ENCODE measurements around the gene CRYBG3.

Gene CRYBG3

GRCh38 chr3:97839944-97840343 lies 18.1 kb downstream of the CRYBG3 start:
- no peak for DNase-seq

DNA sequence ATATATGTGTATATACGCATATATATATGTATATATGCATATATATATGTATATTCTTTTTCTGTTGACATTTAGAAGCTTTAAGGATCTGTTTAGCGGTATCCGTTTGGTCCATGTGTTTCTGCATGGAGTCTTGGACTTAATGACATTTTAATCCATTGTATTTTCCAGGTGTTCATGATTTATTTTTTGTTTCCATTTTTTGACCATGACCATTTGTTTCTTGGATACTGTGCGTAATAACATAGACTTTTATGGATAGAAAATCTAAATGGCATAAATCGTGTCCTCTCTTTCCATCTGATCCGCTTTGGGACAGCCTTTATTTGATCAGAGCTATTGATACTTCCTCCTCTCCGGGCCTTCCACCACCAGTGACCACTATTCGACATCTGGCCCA lies 19.5 kb downstream of the CRYBG3 start:
- no peak for DNase-seq

DNA sequence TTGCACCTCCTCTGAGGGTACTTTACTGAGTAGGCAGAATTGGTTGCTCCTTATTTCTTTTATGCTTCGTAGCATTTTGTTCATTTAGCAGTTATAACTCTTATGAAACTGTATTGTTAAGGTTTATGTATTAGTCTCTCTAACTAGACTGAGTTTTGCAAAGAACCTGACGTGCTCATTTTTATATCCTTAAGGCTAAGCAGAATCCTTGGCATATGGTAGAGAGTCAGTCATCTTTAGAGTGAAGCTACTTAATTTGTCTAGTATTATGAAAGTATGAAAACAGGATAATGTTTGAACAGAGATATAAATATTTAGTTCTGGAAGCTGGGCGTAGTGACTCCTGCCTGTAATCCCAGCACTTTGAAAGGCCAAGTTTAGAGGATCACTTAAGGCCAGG lies 20.1 kb downstream of the CRYBG3 start:
- DNase-seq: no peak

GRCh38 chr3:97848779-97849178 lies 27.0 kb downstream of the CRYBG3 start:
- no peak for DNase-seq

- no peak for DNase-seq
Measured at GRCh38 chr3:97857401-97857800, 35.6 kb downstream of the CRYBG3 start.

- DNase-seq: no peak
Measured at GRCh38 chr3:97860364-97860763, 38.6 kb downstream of the CRYBG3 start.

- no peak for DNase-seq
Measured at GRCh38 chr3:97862582-97862981, 40.8 kb downstream of the CRYBG3 start.

- DNase-seq: no peak
Measured at GRCh38 chr3:97863031-97863430, 41.2 kb downstream of the CRYBG3 start.

- DNase-seq: no peak
Measured at GRCh38 chr3:97863775-97864174, 42.0 kb downstream of the CRYBG3 start.

GRCh38 chr3:97871186-97871585 lies 49.4 kb downstream of the CRYBG3 start:
- DNase-seq: no peak

DNA sequence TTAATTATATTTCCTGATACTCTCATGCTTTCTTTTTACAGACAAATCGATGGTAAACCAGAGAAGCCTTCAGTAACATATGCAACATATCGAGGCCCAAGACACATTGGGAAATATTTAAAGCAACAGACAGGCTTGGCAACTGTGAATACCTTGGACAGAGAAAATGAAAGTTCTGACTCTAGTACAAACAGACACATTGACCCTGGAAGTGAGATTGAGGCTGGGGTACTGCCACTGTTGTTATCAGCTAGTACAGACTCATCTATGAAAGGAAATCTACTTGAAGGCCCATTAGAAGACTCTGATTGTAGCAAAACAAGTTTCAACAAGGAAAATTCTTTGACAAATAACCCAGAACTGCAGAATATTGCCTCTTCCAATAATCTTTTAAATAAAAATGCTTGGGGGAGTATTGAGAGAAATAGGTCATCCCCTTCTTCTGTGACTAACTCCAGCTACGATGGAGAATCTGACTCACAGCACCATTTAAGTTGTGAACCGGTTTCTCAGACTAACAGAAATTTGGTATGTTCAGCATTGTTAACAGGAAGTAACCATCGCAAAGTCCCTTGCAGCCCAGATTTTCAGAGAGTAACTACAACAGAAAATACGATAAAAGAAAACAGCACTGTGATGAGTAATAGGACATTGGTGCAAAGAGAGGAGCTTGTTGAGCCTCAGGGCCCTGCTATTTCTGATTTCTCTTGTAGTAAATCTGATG lies 50.2 kb downstream of the CRYBG3 start:
- no peak for DNase-seq

DNA sequence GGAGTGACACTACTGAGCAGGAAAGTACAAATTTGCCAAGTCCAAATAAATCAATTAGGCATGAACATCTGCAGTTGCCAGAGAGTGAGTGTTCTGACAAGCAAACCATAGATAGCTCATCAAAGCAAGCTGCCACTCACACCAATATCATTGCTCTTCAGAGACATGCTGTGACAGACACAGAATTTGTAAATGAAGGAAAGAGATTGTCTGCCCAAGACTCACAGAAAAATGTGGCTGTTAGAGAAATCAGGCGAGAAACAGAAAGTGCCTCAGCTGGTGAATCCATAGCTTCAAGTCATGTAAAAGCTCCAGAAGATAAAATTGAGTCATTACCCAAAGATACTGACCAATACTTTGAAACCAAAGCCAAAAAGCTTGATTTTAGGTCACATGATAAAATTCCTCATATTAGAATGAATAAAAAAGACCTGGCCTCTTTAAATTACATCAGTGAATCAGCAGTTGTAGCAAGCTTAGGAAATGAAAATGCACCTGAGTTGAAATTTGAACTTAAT lies 50.8 kb downstream of the CRYBG3 start:
- no peak for DNase-seq

- DNase-seq: no peak
Measured at GRCh38 chr3:97880267-97880666, 58.5 kb downstream of the CRYBG3 start.

DNA sequence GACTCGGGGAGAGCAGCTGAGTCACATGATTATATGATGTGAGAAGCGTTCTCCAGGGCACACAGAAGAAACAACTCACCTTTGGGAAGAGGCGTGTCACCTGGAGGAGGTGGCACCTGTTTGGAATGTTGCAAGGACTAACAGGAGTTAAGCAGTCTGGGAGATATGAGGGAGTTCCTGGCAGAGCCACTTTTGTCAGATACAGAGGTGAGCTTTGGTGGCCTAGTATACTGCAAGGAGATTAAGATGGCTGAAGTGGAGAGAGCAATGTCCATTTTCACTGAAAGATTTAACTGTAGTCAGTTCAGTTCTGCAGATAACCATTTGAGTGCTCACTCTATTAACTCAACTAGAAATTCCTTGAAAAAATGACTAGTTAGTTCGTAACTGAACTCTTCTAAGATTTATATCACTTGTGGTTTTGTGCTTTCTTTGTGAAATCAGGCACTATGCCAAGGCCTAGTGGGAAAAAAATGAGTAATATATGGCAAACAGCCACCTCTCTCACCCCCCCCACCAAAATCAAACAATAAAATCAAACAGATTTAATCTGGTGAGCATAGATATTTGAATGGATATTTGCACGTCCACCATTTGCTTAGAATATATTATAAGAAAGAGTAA lies 61.3 kb downstream of the CRYBG3 start:
- DNase-seq: no peak

DNA sequence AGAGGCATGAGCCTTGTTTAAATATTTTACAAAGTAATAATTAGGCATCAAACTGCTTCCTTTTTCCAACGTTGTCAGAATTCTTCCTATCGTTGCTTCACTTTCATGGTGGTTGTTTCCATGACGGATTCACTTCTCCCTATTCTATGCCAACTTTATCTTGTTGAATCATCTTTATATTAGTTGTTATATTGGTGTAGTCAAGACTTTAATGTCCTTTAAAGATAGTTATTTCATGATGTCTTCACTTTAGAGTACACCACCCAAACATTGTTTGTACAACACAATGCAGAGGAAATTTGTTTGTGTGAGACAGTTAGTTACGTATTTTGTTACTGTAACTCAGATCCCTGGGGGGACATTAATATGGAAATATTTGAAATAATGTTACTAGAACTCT lies 61.9 kb downstream of the CRYBG3 start:
- no peak for DNase-seq

- no peak for DNase-seq
Measured at GRCh38 chr3:97884586-97885123, 62.8 kb downstream of the CRYBG3 start.

GRCh38 chr3:97885931-97886824 lies 64.4 kb downstream of the CRYBG3 start:
- DNase-seq: no peak

- no peak for DNase-seq
Measured at GRCh38 chr3:97889814-97890213, 68.0 kb downstream of the CRYBG3 start.

DNA sequence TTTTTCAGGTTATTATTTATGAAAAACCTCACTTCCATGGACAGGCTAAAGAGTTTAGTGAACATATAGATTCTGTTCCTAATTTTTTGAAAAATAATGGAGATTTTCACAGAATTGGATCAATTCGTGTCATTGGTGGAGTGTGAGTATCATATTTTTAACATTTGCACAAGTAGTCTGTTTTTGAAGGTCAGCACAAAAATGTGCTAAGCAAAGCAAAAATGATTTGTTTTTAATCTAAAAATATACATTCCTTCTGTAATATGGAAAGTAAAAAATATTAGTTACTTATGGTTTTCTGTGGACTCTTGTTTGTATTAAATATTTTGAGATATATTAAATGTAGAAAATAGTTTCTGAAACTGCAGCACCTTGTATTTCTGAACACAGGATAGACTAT lies 71.0 kb downstream of the CRYBG3 start:
- no peak for DNase-seq

DNA sequence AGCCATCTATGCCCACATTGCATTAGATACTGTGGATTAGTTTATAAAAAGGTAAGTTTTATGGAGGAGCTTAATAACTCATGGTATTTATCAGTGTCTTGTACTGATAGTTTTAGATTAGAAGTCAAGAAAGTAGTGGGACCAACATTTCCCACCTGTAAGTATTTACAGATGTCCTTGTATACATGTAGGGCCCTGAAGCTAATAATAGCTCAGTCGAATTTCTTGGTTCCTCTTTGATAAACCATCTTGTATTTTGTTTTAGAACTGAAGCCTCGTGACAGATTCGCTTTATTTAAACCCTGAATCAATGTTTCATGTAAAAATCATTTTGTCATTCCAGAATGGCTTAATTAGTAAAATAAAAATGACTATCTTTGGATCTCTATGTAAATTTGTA lies 73.4 kb downstream of the CRYBG3 start:
- DNase-seq: no peak

GRCh38 chr3:97896129-97896528 lies 74.3 kb downstream of the CRYBG3 start:
- DNase-seq: no peak

DNA sequence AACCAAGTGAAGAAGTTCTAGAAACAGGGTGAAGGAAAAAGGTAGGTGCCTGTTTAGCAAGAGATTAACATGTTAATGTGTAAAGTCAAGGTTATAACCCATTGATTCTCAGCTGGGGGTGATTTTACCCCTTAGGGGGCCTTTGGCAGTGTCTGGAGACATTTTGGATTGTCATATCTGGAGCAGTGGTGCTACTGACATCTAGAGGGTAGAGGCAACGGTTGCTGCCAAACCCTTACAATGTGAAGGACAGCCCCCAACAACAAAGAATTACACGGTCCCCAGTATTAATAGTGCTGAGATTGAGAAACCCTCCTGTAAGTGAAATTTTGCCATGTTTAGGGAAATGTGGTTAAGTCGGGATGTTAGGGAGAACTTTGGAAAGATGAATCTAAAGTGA lies 74.7 kb downstream of the CRYBG3 start:
- DNase-seq: no peak

DNA sequence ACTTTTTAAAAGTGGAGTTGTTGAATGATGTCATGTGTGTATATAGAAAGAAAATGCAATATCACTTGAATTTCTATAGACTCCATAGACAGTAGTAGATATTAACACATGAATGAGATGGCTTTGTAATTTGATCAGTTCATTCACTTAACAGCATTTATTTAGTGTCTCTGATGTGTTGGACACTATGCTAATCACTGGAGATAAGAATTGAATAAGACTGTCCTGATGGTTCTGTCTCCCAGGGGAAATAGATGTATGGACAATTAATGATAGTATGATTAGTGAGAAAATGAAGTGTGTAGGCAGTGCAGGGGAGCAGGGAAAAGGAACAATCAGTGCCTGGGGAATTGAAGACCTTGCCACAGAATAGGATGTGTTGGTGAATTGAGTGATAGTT lies 77.5 kb downstream of the CRYBG3 start:
- DNase-seq: no peak

Data from NCI-H187 (cell line).